HepG2 (cell line): ENCODE data around the gene FPGS. TPM values are rescaled to one million over a fixed set of nuclear protein-coding genes. Genes with fewer than 3 reads are reported as not detected.
A peak's percentile ranks its signal among the peaks of the same experiment; 100 is the strongest.

Source experiments
- ATAC-seq: fragments of 200-7000 bp; cut with Tn5 transposase; 3 replicates; pipeline ENCODE4 v1.9.1; 2020; ENCODE audit warnings: mild to moderate bottlenecking, moderate library complexity
- BruUV-seq: library from RNA; stranded (reverse); fragments of 400-500 nt; replicated peaks from 2 replicates; lab custom pipeline; 2021; lab: Mats Ljungman, UMichigan
- CTCF ChIA-PET: fragments of 300-600 bp; formaldehyde crosslinking; extraction: SDS; loops from one replicate; lab custom pipeline; 2021; ENCODE audit warnings: low total read pairs, inconsistent platforms, low intra/inter-chr PET ratio; lab: Yijun Ruan, JAX
- POLR2A ChIA-PET: fragments of 350-600 bp; sonication (Branson Sonifier 250); formaldehyde crosslinking; loops from one replicate; lab custom pipeline; 2020; ENCODE audit warnings: antibody characterized with exemption, inconsistent platforms; lab: Yijun Ruan, JAX
- DNase-seq: peaks from one replicate; pipeline ENCODE4 v3.0.0-alpha.2; 2015; ENCODE audit warnings: low spot score
- FAIRE-seq: peaks from 3 replicates; lab custom pipeline; 2011; peaks lifted over from hg19 to GRCh38; lab: Jason Lieb, UNC
- H2AFZ ChIP-seq: one replicate; pipeline ENCODE4 v1.6.1; 2011; ENCODE audit warnings: low read length, inconsistent platforms
- H3K27ac ChIP-seq: fragments of 300-600 bp; 3 replicates; pipeline ENCODE4 v1.8.0; 2011; ENCODE audit warnings: mixed run types, mild to moderate bottlenecking, mixed read lengths, low read length, inconsistent platforms; ENCODE audit not compliant: insufficient read depth; ENCODE audit errors: extremely low read length
- H3K27me3 ChIP-seq, 2 experiments: fragments of 200-600 bp in 1 of 2; 2 replicates in 1 of 2; 3 replicates in 1 of 2; pipeline versions ENCODE4 v1.6.0 to v1.8.0; 2011; ENCODE audit warnings: low read length in 2 of 2, mild to moderate bottlenecking in 2 of 2, moderate library complexity in 2 of 2, inconsistent platforms in 1 of 2; ENCODE audit not compliant: insufficient read depth in 2 of 2, control insufficient read depth in 1 of 2
- H3K36me3 ChIP-seq, 2 experiments: fragments of 200-600 bp in 1 of 2; replicated peaks in 1 of 2; 2 replicates in 1 of 2; 3 replicates in 1 of 2; pipeline versions ENCODE4 v1.5.1 to v1.8.0; 2011; ENCODE audit warnings: low read length in 2 of 2, inconsistent platforms in 1 of 2; ENCODE audit not compliant: insufficient read depth in 2 of 2, control insufficient read depth in 1 of 2
- H3K4me1 ChIP-seq: 2 replicates; pipeline ENCODE4 v1.5.1; 2012; ENCODE audit warnings: low read length, inconsistent platforms; ENCODE audit not compliant: insufficient read depth
- H3K4me2 ChIP-seq: 2 replicates; pipeline ENCODE4 v1.6.0; 2011; ENCODE audit warnings: low read depth, low read length, inconsistent platforms
- H3K4me3 ChIP-seq, 3 experiments: fragments of 200-600 bp in 1 of 3; sonication (generic), shearing (Covaris generic) in 1 of 3; replicated peaks in 1 of 3; 2 replicates each; pipeline ENCODE4 v1.5.1; 2011 to 2016; ENCODE audit warnings: low read length in 3 of 3, inconsistent platforms in 2 of 3, low read depth in 2 of 3, mild to moderate bottlenecking in 2 of 3, control low read depth in 1 of 3, mixed read lengths in 1 of 3; ENCODE audit not compliant: insufficient read depth in 1 of 3
- H3K79me2 ChIP-seq: one replicate; pipeline ENCODE4 v1.6.1; 2011; ENCODE audit warnings: low read length, inconsistent platforms; ENCODE audit not compliant: insufficient read depth
- H3K9ac ChIP-seq: 2 replicates; pipeline ENCODE4 v1.6.0; 2011; ENCODE audit warnings: mild to moderate bottlenecking, low read depth, low read length, inconsistent platforms; ENCODE audit not compliant: insufficient read depth
- H3K9me3 ChIP-seq: 2 replicates; pipeline ENCODE4 v1.5.1; 2012; ENCODE audit warnings: mild to moderate bottlenecking, low read length
- H4K20me1 ChIP-seq: 2 replicates; pipeline ENCODE4 v1.6.0; 2011; ENCODE audit warnings: inconsistent platforms, mild to moderate bottlenecking, low read length, moderate library complexity; ENCODE audit not compliant: insufficient read depth
- ATF7 ChIP-seq, 2 experiments: fragments of 450-650 bp in 1 of 2; sonication (generic) in 1 of 2; formaldehyde crosslinking in 1 of 2; IDR thresholded peaks; 2 replicates each; pipeline versions ENCODE4 v1.4.0 to v1.6.1; 2016 to 2020; ENCODE audit warnings: antibody characterized with exemption in 1 of 2, mild to moderate bottlenecking in 1 of 2, missing genetic modification reagents in 1 of 2
- CREB1 ChIP-seq, 2 experiments: fragments of 450-650 bp in 1 of 2; IDR thresholded peaks; 2 replicates each; pipeline ENCODE4 v1.6.1; 2016 to 2017; ENCODE audit warnings: control low read depth in 1 of 2, mild to moderate bottlenecking in 1 of 2, missing compliant biosample characterization in 1 of 2, missing genetic modification characterization in 1 of 2
- HIC2 ChIP-seq: sonication (generic); formaldehyde crosslinking; IDR thresholded peaks from 2 replicates; pipeline ENCODE4 v1.9.0; 2022; ENCODE audit warnings: low read depth, missing genetic modification reagents
- ISL2 ChIP-seq: sonication (generic); formaldehyde crosslinking; IDR thresholded peaks from 2 replicates; pipeline ENCODE4 v1.5.0; 2020; ENCODE audit warnings: missing genetic modification reagents
- RBM39 ChIP-seq: fragments of 200-400 bp; formaldehyde crosslinking; IDR thresholded peaks from one replicate; pipeline ENCODE4 v1.6.1; 2018; ENCODE audit warnings: antibody characterized with exemption, mild to moderate bottlenecking, low read depth, low read length; ENCODE audit not compliant: poor library complexity, severe bottlenecking
- ZNF17 ChIP-seq: sonication (generic); formaldehyde crosslinking; IDR thresholded peaks from 2 replicates; pipeline ENCODE4 v1.5.0; 2020; ENCODE audit warnings: mild to moderate bottlenecking, missing genetic modification reagents
- ZNF180 ChIP-seq: sonication (generic); formaldehyde crosslinking; IDR thresholded peaks from 2 replicates; pipeline ENCODE4 v1.4.0; 2020; ENCODE audit warnings: low read depth, missing genetic modification reagents, borderline replicate concordance
- WGBS: methylation state at CpG from one replicate; pipeline ENCODE4 v1.1.6; 2017; ENCODE audit warnings: low lambda C conversion rate; 5-methylcytosine and 5-hydroxymethylcytosine counted together
- in situ Hi-C: cut with HindIII; loops from 2 replicates; pipeline ENCODE4 v1.10.0; 2017; ENCODE audit warnings: low pct_unique_long_range_greater_than_20kb; ENCODE audit not compliant: extremely low pct_ligation_motif_present
- intact Hi-C: fragments of 100-400 bp; cut with micrococcal nuclease; formaldehyde crosslinking; loops from one replicate; pipeline ENCODE4 v1.10.0; 2022; ENCODE audit not compliant: unreplicated experiment
- polyA plus RNA-seq, 8 experiments: library from polyadenylated mRNA; depleted of rRNA in 3 of 8; stranded (reverse) in 7 of 8; unstranded in 1 of 8; fragments of >200 nt; fragmentation: Illumina TruSeq in 4 of 8; extraction: Trizol in 4 of 8; gene quantifications; 2 replicates each; pipeline versions ENCODE4 v1.2.1 to v1.2.3, GENCODE V29; 2011 to 2016; ENCODE audit warnings: low read depth in 4 of 8, missing spikeins in 1 of 8, mixed read lengths in 1 of 8; ENCODE audit not compliant: insufficient read depth in 1 of 8
- total RNA-seq, 5 experiments: library from RNA; depleted of rRNA; stranded (reverse); fragments of >200 nt; fragmentation: Illumina TruSeq; extraction: Trizol; gene quantifications; 2 replicates each; pipeline ENCODE4 v1.2.3, GENCODE V29; 2016; ENCODE audit warnings: low read depth in 1 of 5

Gene FPGS
- total and polyA plus RNA-seq, 2 of the 13 experiments (the other 11 are each of a cell fraction or from before 2014, with no cell fraction given): 35.6 to 36.8 TPM

- H3K9ac ChIP-seq: no peak overlapping the region
- H3K9me3 ChIP-seq: no peaks in the 10 kb centered on the region
- H3K4me1 ChIP-seq: peaks cover 9% of the 10 kb centered on the region
- H3K4me2 ChIP-seq: no peak overlapping the region
- intact Hi-C loops: no loop called here
- POLR2A ChIA-PET: no interaction called here
- no peaks in the 10 kb centered on the region for H3K36me3 ChIP-seq
- no TSS peak for BruUV-seq
- 25% methylated on average over 6 of the region's 13 CpGs for WGBS
- TF ChIP-seq ZNF180 (CRISPR knock-in tag): no peak
- TF ChIP-seq ZNF17 (CRISPR knock-in tag): no peak
- no peak for TF ChIP-seq HIC2 (CRISPR knock-in tag)
- TF ChIP-seq ATF7 (IDR thresholded peaks at IDR 0.05): peak; percentile 34; the same call in 1 of the 2 replicates
- no peak for TF ChIP-seq ATF7 (CRISPR knock-in tag; IDR thresholded peaks at IDR 0.05)
- TF ChIP-seq ISL2 (CRISPR knock-in tag): no peak
- TF ChIP-seq CREB1 (IDR thresholded peaks at IDR 0.05): peak; percentile 76
- no peak for TF ChIP-seq CREB1 (CRISPR knock-in tag; IDR thresholded peaks at IDR 0.05)
- no peak for TF ChIP-seq RBM39
- H3K27ac ChIP-seq: no peak overlapping the region
- H3K27me3 ChIP-seq: peaks cover 2 to 49% of the 10 kb centered on the region in 2 experiments; a peak in 3 of 5 replicates
- in situ Hi-C loops: no loop called here
- no peak overlapping the region for H3K4me3 ChIP-seq
- CTCF ChIA-PET: no interaction called here
- H3K79me2 ChIP-seq: no peaks in the 10 kb centered on the region
- DNase-seq (no peak), ATAC-seq (no peak), FAIRE-seq (no peak)
- H4K20me1 ChIP-seq: no peaks in the 10 kb centered on the region
- no peak overlapping the region for H2AFZ ChIP-seq
Observed at GRCh38 chr9:127767909-127768331, 34.8 kb upstream of the FPGS start.
